ENCODE results near the gene CIT. TPM values are rescaled to one million over a fixed set of nuclear protein-coding genes. Genes with fewer than 3 reads are reported as not detected.

The CIT gene
- total RNA-seq, 4 donors from 2014 or later: under 0.01 to 28.1 (median 5.8) TPM

DNA sequence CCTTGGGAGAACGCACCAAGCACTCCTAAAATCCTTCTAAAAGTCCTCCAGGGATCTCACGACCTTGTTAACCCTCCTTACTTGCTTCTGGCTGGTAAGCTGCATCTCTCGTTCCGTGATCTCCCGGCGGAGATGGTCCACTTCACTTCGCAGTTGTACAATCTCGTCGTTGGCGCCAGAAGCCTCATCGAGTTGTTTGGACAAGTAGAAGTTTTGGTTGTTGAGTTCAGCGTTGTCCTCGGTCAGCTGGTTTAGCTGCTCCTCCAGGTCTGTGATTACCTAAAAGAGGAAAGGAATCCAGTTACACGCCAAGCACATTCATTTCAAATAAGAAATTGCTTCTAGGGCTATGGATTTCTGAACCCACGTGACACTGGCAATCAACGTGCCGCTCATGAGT is 142.0 kb downstream of the CIT start:
- Histone ChIP-seq H3K4me3 (no peak overlapping the region), H3K36me3 (no peaks in the 10 kb centered on the region), H3K27me3 (no peaks in the 10 kb centered on the region), H3K9me3 (no peaks in the 10 kb centered on the region), H3K4me1 (no peaks in the 10 kb centered on the region), H3K27ac (no peak overlapping the region)
- intact Hi-C loops (cut with DNase I; ENCODE audit: low total_unique reads): no loop called here
- no peak for DNase-seq
- TF ChIP-seq, protein P1, sequence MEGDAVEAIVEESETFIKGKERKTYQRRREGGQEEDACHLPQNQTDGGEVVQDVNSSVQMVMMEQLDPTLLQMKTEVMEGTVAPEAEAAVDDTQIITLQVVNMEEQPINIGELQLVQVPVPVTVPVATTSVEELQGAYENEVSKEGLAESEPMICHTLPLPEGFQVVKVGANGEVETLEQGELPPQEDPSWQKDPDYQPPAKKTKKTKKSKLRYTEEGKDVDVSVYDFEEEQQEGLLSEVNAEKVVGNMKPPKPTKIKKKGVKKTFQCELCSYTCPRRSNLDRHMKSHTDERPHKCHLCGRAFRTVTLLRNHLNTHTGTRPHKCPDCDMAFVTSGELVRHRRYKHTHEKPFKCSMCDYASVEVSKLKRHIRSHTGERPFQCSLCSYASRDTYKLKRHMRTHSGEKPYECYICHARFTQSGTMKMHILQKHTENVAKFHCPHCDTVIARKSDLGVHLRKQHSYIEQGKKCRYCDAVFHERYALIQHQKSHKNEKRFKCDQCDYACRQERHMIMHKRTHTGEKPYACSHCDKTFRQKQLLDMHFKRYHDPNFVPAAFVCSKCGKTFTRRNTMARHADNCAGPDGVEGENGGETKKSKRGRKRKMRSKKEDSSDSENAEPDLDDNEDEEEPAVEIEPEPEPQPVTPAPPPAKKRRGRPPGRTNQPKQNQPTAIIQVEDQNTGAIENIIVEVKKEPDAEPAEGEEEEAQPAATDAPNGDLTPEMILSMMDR (IDR thresholded peaks at IDR 0.05): no peak
- TF ChIP-seq POLR2A (IDR thresholded peaks at IDR 0.05): no peak

DNA sequence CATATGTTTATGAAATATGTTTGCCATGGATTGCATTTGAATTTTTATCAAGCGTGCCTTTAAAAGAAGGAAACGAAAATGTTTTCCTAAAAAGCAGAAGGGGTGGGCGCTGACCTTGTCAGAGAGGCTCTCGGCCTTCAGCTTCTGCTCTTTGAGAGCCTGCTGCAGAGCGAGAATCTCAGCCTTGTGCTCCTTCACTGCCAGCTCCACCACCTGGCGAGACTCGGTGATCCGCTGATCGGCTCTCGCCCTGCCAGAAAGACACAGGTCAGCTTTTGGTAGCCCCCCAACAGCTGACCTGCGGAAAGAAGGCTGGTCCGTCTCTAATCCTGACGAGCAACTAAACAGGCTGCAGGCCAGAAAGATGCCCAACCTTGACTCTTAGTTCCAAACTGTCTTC is 146.7 kb downstream of the CIT start:
- Histone ChIP-seq H3K27ac (no peak overlapping the region), H3K27me3 (no peaks in the 10 kb centered on the region), H3K36me3 (no peaks in the 10 kb centered on the region), H3K9me3 (no peaks in the 10 kb centered on the region), H3K4me1 (no peaks in the 10 kb centered on the region), H3K4me3 (no peak overlapping the region)
- intact Hi-C loops (cut with DNase I; ENCODE audit: low total_unique reads): no loop called here
- no peak for TF ChIP-seq POLR2A (IDR thresholded peaks at IDR 0.05)
- TF ChIP-seq, protein P1 (IDR thresholded peaks at IDR 0.05): no peak
- DNase-seq: no peak

DNA sequence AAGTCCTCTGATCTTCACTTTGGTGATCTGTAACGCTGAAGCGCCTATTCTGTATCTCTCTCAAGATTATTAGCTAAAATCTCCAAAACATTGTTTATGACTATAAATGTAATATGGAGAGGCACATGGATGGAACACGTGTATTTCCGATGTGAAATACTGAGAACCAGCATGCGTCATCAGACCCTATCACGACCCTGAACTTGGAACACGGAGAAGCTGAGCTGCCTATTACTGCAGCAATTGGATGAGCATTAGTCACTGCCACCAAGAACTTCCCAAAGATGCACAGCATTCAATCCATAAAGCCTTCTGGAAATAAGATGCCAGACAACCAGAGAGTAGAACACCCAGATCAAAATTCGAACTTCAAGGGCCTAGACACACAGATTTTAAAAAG is 147.2 kb downstream of the CIT start:
- DNase-seq: no peak
- no peak for TF ChIP-seq POLR2A (IDR thresholded peaks at IDR 0.05)
- TF ChIP-seq, protein P1 (IDR thresholded peaks at IDR 0.05): no peak

DNA sequence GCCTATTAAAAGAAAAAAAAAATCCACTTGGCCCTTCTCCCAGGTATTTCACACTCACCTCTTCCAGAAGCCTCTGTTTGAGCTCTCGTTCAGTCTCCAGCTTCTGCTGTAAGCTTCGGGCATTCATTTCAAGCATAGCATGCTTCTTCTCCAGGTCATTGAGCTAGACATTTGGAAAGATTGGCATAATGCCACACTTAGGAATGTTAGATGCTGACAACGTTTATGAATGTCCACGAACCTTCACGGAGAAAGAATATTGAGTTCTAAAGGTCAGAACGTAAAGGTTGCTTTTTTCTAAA is 148.7 kb downstream of the CIT start:
- no peak overlapping the region for H3K4me3 ChIP-seq
- H3K27ac ChIP-seq: no peak overlapping the region
- no peaks in the 10 kb centered on the region for H3K27me3 ChIP-seq
- no peak for TF ChIP-seq POLR2A (IDR thresholded peaks at IDR 0.05)
- TF ChIP-seq, protein P1 (IDR thresholded peaks at IDR 0.05): no peak
- no peaks in the 10 kb centered on the region for H3K9me3 ChIP-seq
- DNase-seq: no peak
- intact Hi-C loops (cut with DNase I; ENCODE audit: low total_unique reads): no loop called here
- no peaks in the 10 kb centered on the region for H3K4me1 ChIP-seq
- no peaks in the 10 kb centered on the region for H3K36me3 ChIP-seq

More for the DNA sequence above, 147.2 kb downstream of the CIT start:
- Histone ChIP-seq H3K4me1 (no peaks in the 10 kb centered on the region), H3K9me3 (no peaks in the 10 kb centered on the region), H3K4me3 (no peak overlapping the region), H3K36me3 (no peaks in the 10 kb centered on the region), H3K27ac (no peak overlapping the region), H3K27me3 (no peaks in the 10 kb centered on the region)
- intact Hi-C loops (cut with DNase I; ENCODE audit: low total_unique reads): no loop called here

DNA sequence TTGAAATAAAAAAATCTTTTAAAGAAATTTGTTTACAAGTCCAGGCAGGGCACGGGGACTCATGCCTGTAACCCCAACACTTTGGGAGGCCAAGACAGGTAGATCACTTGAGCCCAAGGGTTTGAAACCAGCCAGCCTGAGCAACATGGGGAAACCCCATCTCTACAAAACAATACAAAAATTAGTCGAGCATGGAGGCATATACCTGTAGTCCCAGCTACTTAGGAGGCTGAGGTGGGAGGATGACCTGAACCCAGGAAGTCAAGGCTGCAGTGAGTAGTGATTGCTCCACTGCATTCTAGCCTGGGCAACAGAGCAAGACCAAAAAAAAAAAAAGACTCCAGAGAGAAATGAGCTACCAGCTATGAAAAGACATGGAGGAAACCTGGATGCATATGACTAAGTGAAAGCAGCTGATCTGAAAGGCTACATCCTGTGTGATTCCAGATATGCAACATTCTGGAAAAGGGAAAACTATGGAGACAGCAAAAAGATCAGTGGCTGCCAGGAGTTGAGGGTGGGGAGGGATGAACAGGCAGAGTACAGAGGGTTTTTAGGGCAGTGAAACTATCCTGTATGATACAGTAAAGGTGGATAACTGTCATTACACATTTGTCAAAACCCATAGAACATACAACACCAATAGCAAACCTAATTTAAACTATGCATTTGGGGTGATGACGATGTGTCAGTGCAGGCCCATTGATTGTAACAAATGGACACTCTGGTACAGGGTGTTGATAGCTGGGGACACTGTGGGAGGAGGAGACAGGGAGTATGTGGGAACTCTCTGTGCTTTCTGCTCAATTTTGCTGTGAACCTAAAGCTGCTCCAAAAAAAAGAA is 149.3 kb downstream of the CIT start:
- H3K27ac ChIP-seq: no peak overlapping the region
- H3K36me3 ChIP-seq: no peaks in the 10 kb centered on the region
- TF ChIP-seq, protein P1 (IDR thresholded peaks at IDR 0.05): no peak
- TF ChIP-seq POLR2A (IDR thresholded peaks at IDR 0.05): no peak
- H3K4me1 ChIP-seq: no peaks in the 10 kb centered on the region
- H3K27me3 ChIP-seq: no peaks in the 10 kb centered on the region
- H3K4me3 ChIP-seq: no peak overlapping the region
- DNase-seq: no peak
- H3K9me3 ChIP-seq: no peaks in the 10 kb centered on the region
- intact Hi-C loops (cut with DNase I; ENCODE audit: low total_unique reads): no loop called here
